ENCODE measurements around the gene KRTAP10-5.

The KRTAP10-5 gene

DNA sequence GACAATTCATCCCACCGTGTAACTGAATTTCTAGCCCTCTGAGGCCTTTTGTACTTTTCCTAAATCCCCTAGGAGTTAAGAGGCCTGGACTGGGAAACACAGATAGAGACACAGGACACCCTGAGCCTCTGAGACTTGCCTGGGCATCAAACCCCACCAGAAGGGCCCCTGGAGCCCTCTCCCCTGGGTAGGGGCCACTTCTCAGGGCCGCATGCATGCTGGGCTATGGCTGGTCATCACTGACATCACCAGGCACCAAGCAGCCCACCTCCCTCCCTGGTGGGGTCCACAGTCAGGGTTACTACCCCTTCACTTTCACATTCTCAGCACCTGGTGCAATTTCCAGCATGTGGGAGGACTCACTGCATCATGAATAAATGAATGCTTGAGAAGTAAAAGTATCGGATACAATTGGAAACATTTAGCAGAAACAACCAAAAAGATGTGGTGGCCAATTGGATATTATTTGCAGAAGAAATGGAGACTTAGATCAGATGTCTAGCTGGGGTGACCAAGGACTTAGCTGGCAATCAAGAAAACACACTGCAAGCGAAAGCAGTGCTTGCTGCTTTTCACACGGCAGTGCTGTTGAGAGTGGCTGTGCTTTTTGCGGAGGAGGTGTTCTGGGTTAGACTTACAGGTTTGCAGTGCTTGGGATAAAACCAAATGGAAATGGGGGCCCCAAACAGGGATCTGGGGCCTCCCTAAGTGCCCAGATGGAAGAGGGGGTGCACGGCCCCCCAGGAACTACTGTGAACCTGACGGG lies 19.0 kb upstream of the KRTAP10-5 start:
- H3K4me2 ChIP-seq (ENCODE audit: low read length), result no peak overlapping the region
- H3K27ac ChIP-seq (ENCODE audit: low read length), result no peak overlapping the region
- H2AFZ ChIP-seq (ENCODE audit: low read depth, low read length), result no peak overlapping the region
- no peak for TF ChIP-seq EZH2phosphoT487 (IDR thresholded peaks at IDR 0.05; ENCODE audit: low read depth)
- H3K36me3 ChIP-seq (replicated peaks; ENCODE audit: low read depth, low read length), result no peaks in the 10 kb centered on the region
- no peaks in the 10 kb centered on the region for H3K9me3 ChIP-seq (ENCODE audit: insufficient read depth, low read length)
- H4K20me1 ChIP-seq (ENCODE audit: insufficient read depth, low read length), result no peaks in the 10 kb centered on the region
- H3K27me3 ChIP-seq (ENCODE audit: low read depth, low read length), result no peaks in the 10 kb centered on the region; the same call in 1 of the 2 replicates
- H3K9ac ChIP-seq (ENCODE audit: low read length), result no peak overlapping the region
- no peaks in the 10 kb centered on the region for H3K79me2 ChIP-seq (ENCODE audit: low read length)
- no peak overlapping the region for H3K4me3 ChIP-seq (ENCODE audit: low read length)
- no peaks in the 10 kb centered on the region for H3K4me1 ChIP-seq (ENCODE audit: low read length)

DNA sequence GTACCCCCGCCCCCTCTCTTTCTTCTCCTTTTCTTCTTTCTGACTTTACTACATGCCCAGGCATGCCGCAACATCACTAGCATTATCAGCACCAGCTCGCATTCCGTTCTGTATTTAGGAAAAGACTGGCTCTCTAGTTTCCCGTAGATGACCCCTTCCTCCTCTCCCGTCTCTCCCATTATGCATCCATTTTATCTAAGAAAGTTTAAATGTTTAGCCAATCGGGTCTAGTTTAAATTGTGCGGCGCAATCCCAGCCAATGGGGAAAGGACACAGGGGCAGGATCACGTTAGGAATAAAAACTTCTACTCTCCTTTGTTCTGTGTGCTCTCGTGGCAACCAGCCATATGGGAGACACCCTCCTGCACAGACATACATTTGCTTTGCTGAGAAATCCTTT lies 17.7 kb upstream of the KRTAP10-5 start:
- H3K79me2 ChIP-seq (ENCODE audit: low read length), result no peaks in the 10 kb centered on the region
- no peaks in the 10 kb centered on the region for H3K27me3 ChIP-seq (ENCODE audit: low read depth, low read length)
- no peak for TF ChIP-seq EZH2phosphoT487 (IDR thresholded peaks at IDR 0.05; ENCODE audit: low read depth)
- TF ChIP-seq, protein P1, sequence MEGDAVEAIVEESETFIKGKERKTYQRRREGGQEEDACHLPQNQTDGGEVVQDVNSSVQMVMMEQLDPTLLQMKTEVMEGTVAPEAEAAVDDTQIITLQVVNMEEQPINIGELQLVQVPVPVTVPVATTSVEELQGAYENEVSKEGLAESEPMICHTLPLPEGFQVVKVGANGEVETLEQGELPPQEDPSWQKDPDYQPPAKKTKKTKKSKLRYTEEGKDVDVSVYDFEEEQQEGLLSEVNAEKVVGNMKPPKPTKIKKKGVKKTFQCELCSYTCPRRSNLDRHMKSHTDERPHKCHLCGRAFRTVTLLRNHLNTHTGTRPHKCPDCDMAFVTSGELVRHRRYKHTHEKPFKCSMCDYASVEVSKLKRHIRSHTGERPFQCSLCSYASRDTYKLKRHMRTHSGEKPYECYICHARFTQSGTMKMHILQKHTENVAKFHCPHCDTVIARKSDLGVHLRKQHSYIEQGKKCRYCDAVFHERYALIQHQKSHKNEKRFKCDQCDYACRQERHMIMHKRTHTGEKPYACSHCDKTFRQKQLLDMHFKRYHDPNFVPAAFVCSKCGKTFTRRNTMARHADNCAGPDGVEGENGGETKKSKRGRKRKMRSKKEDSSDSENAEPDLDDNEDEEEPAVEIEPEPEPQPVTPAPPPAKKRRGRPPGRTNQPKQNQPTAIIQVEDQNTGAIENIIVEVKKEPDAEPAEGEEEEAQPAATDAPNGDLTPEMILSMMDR (IDR thresholded peaks at IDR 0.05; ENCODE audit: low read depth, low read length), result no peak
- no peak overlapping the region for H3K27ac ChIP-seq (ENCODE audit: low read length)
- H3K4me1 ChIP-seq (ENCODE audit: low read length), result no peaks in the 10 kb centered on the region
- no peak overlapping the region for H3K4me2 ChIP-seq (ENCODE audit: low read length)
- H3K9me3 ChIP-seq (ENCODE audit: insufficient read depth, low read length), result no peaks in the 10 kb centered on the region
- no peak overlapping the region for H3K4me3 ChIP-seq (ENCODE audit: low read length)
- H2AFZ ChIP-seq (ENCODE audit: low read depth, low read length), result no peak overlapping the region
- H4K20me1 ChIP-seq (ENCODE audit: insufficient read depth, low read length), result no peaks in the 10 kb centered on the region
- no peaks in the 10 kb centered on the region for H3K36me3 ChIP-seq (replicated peaks; ENCODE audit: low read depth, low read length)
- no peak overlapping the region for H3K9ac ChIP-seq (ENCODE audit: low read length)

DNA sequence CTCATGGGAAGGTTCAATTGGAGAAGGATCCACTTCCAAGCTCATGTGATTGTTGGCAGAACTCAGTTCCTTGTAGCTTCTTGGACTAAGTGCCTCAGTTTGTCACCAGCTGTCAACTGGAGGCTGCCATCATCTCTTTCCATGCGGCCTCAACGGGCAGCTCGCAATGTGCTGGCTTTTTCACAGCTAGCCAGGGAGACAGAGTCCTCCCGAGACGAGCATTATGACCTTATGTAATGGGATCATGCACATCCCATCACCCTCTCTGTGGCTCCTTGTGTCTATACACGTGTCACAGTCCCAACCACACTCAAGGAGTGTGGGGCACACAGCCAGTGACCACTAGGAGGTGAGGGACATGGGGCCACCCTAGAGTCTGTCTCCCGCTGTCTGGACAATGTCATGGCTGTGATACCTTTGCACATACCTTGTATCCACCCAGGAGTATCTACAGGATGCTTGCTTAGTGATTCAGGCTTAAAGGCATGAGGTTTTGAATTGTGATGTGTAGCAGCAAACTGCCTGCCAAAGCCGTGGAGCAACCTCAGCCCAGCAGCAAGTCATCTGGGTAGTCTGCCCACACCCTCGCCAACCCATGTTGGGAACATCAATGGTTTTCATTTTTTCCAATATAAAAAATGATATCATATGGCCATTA lies 15.8 kb upstream of the KRTAP10-5 start:
- no peak overlapping the region for H2AFZ ChIP-seq (ENCODE audit: low read depth, low read length)
- no peaks in the 10 kb centered on the region for H3K27me3 ChIP-seq (ENCODE audit: low read depth, low read length)
- no peak overlapping the region for H3K9ac ChIP-seq (ENCODE audit: low read length)
- H3K79me2 ChIP-seq (ENCODE audit: low read length), result no peaks in the 10 kb centered on the region
- H3K36me3 ChIP-seq (replicated peaks; ENCODE audit: low read depth, low read length), result no peaks in the 10 kb centered on the region
- TF ChIP-seq EZH2phosphoT487 (IDR thresholded peaks at IDR 0.05; ENCODE audit: low read depth), result no peak
- TF ChIP-seq, protein P1 (IDR thresholded peaks at IDR 0.05; ENCODE audit: low read depth, low read length), result no peak
- H3K27ac ChIP-seq (ENCODE audit: low read length), result no peak overlapping the region
- H3K4me2 ChIP-seq (ENCODE audit: low read length), result no peak overlapping the region
- no peak overlapping the region for H3K4me3 ChIP-seq (ENCODE audit: low read length)
- no peaks in the 10 kb centered on the region for H3K9me3 ChIP-seq (ENCODE audit: insufficient read depth, low read length)
- no peaks in the 10 kb centered on the region for H4K20me1 ChIP-seq (ENCODE audit: insufficient read depth, low read length)
- no peaks in the 10 kb centered on the region for H3K4me1 ChIP-seq (ENCODE audit: low read length)

DNA sequence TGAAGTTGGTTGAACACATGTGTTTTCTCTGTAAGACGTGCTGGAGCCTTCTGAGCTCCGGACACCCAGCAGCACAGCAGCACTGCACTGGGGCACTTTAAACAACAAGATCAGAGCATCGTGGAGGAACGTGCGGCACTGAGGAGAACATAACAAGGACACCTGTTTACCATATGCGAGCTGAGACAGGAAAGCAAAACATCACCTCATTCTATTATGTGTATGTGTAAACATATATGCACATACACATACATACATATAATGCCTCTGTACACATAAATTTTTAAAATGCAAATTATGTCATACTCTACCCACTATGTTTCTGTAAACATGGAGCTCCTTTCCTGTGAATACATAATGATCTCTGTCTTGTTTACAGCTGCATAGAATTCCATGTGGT lies 15.1 kb upstream of the KRTAP10-5 start:
- Histone ChIP-seq H3K4me3 (ENCODE audit: low read length) (no peak overlapping the region), H3K27me3 (ENCODE audit: low read depth, low read length) (no peaks in the 10 kb centered on the region), H4K20me1 (ENCODE audit: insufficient read depth, low read length) (no peaks in the 10 kb centered on the region)

More for the DNA sequence above, 15.1 kb upstream of the KRTAP10-5 start:
- H2AFZ ChIP-seq (ENCODE audit: low read depth, low read length), result no peak overlapping the region
- no peaks in the 10 kb centered on the region for H3K36me3 ChIP-seq (replicated peaks; ENCODE audit: low read depth, low read length)
- H3K79me2 ChIP-seq (ENCODE audit: low read length), result no peaks in the 10 kb centered on the region
- TF ChIP-seq, protein P1 (IDR thresholded peaks at IDR 0.05; ENCODE audit: low read depth, low read length), result no peak
- no peak for TF ChIP-seq EZH2phosphoT487 (IDR thresholded peaks at IDR 0.05; ENCODE audit: low read depth)
- no peaks in the 10 kb centered on the region for H3K9me3 ChIP-seq (ENCODE audit: insufficient read depth, low read length)
- H3K4me2 ChIP-seq (ENCODE audit: low read length), result no peak overlapping the region
- no peak overlapping the region for H3K27ac ChIP-seq (ENCODE audit: low read length)
- no peak overlapping the region for H3K9ac ChIP-seq (ENCODE audit: low read length)
- H3K4me1 ChIP-seq (ENCODE audit: low read length), result no peaks in the 10 kb centered on the region
